Calu3 (cell line): ENCODE results near the gene OOSP4A. TPM values are rescaled to one million over a fixed set of nuclear protein-coding genes. Genes with fewer than 3 reads are reported as not detected.

Experiments used
- BruUV-seq: library from RNA; stranded (reverse); fragments of 400-500 nt; replicated peaks from 2 replicates; lab custom pipeline; 2021; lab: Mats Ljungman, UMichigan
- CTCF ChIA-PET: fragments of 300-600 bp; sonication (Branson Sonifier 250); formaldehyde crosslinking; loops from one replicate; lab custom pipeline; 2022; ENCODE audit warnings: antibody characterized with exemption; lab: Charles Lee
- DNase-seq: peaks from one replicate; pipeline ENCODE4 v3.0.0; 2022
- H3K27ac Mint-ChIP-seq: one replicate; pipeline ENCODE4 v1.8.0; 2022; ENCODE audit warnings: mixed read lengths; ENCODE audit not compliant: unreplicated experiment
- H3K27me3 Mint-ChIP-seq: one replicate; pipeline ENCODE4 v1.8.0; 2022; ENCODE audit warnings: mixed read lengths; ENCODE audit not compliant: unreplicated experiment
- H3K36me3 Mint-ChIP-seq: one replicate; pipeline ENCODE4 v1.8.0; 2022; ENCODE audit warnings: mild to moderate bottlenecking, moderate library complexity, mixed read lengths; ENCODE audit not compliant: insufficient read depth, unreplicated experiment
- H3K4me1 Mint-ChIP-seq: one replicate; pipeline ENCODE4 v1.8.0; 2022; ENCODE audit warnings: mild to moderate bottlenecking, low read depth, mixed read lengths; ENCODE audit not compliant: unreplicated experiment
- H3K4me3 Mint-ChIP-seq: one replicate; pipeline ENCODE4 v1.8.0; 2022; ENCODE audit warnings: mild to moderate bottlenecking, low read depth, moderate library complexity, mixed read lengths; ENCODE audit not compliant: unreplicated experiment
- H3K9me3 Mint-ChIP-seq: one replicate; pipeline ENCODE4 v1.8.0; 2022; ENCODE audit warnings: low read depth, mixed read lengths; ENCODE audit not compliant: unreplicated experiment
- intact Hi-C: fragments of 100-400 bp; cut with micrococcal nuclease; formaldehyde crosslinking; loops from one replicate; pipeline ENCODE4 v1.10.0; 2022; ENCODE audit not compliant: unreplicated experiment
- total RNA-seq: library from RNA; stranded (reverse); gene quantifications from 2 replicates; pipeline ENCODE4 v1.2.3, GENCODE V29; 2022
- TF ChIP-seq, protein P1 (sequence below): fragments of 200-600 bp; IDR thresholded peaks from one replicate; pipeline ENCODE4 v1.8.0; 2022; ENCODE audit warnings: antibody characterized with exemption; ENCODE audit not compliant: unreplicated experiment

Gene OOSP4A
- total RNA-seq, 1 experiment from 2014 or later = not detected

DNA sequence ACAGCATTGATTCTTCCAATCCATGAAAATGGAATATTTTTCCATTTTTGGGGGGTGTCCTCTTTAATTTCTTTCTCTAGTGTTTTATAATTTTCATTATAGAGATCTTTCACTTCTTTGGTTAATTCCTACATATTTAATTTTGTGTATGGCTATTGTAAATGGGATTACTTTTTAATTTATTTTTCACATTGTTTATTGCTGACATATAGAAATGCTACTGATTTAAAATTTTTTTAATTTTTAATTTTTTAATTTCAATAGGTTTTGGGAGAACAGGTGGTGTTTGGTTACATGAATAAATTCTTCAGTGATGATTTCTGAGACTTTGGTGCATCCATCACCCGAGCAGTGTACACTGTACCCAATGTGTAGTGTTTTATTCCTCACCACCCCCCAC is 26.6 kb downstream of the OOSP4A start:
- H3K36me3 Mint-ChIP-seq = no peaks in the 10 kb centered on the region
- CTCF ChIA-PET = no interaction called here

DNA sequence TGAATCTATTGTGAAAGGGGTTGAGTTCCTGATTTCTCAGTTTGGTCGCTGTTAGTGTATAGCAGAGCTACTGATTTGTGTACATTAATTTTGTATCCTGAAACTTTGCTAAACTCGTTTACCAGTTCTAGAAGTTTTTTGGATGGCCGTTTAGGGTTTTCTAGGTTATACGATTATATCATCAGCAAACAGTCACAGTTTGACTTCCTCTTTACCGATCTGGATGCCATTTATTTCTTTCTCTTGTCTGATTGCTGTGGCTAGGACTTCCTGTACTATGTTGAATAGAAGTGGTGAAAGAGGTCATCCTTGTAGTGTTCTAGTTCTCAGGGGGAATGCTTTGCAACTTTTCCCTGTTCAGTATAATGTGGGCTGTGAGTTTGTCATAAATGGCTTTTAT is 28.6 kb downstream of the OOSP4A start:
- DNase-seq = no peak
- no TSS peak for BruUV-seq
- CTCF ChIA-PET = no interaction called here
- H3K27me3 Mint-ChIP-seq = no peaks in the 10 kb centered on the region
- TF ChIP-seq, protein P1, sequence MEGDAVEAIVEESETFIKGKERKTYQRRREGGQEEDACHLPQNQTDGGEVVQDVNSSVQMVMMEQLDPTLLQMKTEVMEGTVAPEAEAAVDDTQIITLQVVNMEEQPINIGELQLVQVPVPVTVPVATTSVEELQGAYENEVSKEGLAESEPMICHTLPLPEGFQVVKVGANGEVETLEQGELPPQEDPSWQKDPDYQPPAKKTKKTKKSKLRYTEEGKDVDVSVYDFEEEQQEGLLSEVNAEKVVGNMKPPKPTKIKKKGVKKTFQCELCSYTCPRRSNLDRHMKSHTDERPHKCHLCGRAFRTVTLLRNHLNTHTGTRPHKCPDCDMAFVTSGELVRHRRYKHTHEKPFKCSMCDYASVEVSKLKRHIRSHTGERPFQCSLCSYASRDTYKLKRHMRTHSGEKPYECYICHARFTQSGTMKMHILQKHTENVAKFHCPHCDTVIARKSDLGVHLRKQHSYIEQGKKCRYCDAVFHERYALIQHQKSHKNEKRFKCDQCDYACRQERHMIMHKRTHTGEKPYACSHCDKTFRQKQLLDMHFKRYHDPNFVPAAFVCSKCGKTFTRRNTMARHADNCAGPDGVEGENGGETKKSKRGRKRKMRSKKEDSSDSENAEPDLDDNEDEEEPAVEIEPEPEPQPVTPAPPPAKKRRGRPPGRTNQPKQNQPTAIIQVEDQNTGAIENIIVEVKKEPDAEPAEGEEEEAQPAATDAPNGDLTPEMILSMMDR = no peak
- peaks cover 12% of the 10 kb centered on the region for H3K9me3 Mint-ChIP-seq
- H3K4me3 Mint-ChIP-seq = no peak overlapping the region
- H3K4me1 Mint-ChIP-seq = no peaks in the 10 kb centered on the region
- H3K36me3 Mint-ChIP-seq = no peaks in the 10 kb centered on the region
- intact Hi-C loops = no loop called here
- no peak overlapping the region for H3K27ac Mint-ChIP-seq

More for the DNA sequence above, 26.6 kb downstream of the OOSP4A start:
- Mint-ChIP-seq H3K27me3 (no peaks in the 10 kb centered on the region), H3K4me3 (no peak overlapping the region), H3K4me1 (no peaks in the 10 kb centered on the region), H3K27ac (no peak overlapping the region), H3K9me3 (peaks cover 12% of the 10 kb centered on the region)
- DNase-seq = no peak
- intact Hi-C loops = no loop called here
- BruUV-seq = no TSS peak
- TF ChIP-seq, protein P1 = no peak

DNA sequence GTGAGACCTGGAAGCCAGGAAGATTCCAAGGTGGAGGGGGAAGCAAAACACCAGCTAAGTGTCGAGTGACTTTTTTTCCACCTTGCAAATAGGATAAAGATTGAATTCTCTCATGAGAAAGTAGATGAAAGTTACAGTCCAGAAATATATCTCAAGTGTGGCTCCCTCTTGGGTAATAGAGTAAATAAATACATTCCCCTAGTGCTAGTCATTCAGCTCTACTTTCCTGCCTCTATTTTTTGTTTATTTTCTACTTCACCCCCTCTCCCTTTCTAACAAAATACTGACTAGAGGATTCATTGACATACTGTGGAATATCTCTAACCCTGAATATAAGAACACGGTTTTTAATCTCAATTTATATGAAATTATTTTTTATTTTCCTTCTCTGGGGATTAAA is 34.0 kb downstream of the OOSP4A start:
- Mint-ChIP-seq H3K4me1 (no peaks in the 10 kb centered on the region), H3K27me3 (no peaks in the 10 kb centered on the region), H3K36me3 (no peaks in the 10 kb centered on the region), H3K4me3 (no peak overlapping the region), H3K27ac (no peak overlapping the region), H3K9me3 (no peaks in the 10 kb centered on the region)
- BruUV-seq = no TSS peak
- DNase-seq = no peak
- CTCF ChIA-PET = no interaction called here
- intact Hi-C loops = loop anchor here (5.0 kb wide), 1 partner anchor 60 kb away; the partner anchor contains the start of gene MS4A3
- TF ChIP-seq, protein P1 = no peak

DNA sequence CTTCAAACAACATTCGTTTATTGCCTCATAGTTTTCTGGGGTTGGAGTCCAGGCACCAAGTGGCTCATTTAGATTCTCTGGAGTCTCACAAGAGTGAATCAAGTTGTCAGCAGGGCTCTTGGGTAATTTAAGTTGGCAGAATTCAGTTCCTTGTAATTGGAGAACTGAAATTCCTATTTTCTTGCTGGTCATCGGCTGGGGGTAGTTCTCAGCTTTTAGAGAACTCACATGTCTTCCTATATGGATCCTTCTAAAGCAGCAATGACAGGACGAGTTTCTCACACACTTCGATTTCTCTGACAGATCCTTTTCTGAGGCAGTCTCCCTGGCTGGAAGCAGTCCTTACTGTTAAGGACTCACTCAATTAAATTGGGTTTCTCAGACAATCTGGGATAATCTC is 35.9 kb downstream of the OOSP4A start:
- intact Hi-C loops = loop anchor here (5.0 kb wide), 1 partner anchor 58 kb away; the partner anchor contains the start of gene MS4A3
- H3K27me3 Mint-ChIP-seq = no peaks in the 10 kb centered on the region
- H3K4me3 Mint-ChIP-seq = no peak overlapping the region
- no peak for DNase-seq
- H3K36me3 Mint-ChIP-seq = no peaks in the 10 kb centered on the region
- no TSS peak for BruUV-seq
- H3K9me3 Mint-ChIP-seq = no peaks in the 10 kb centered on the region
- H3K4me1 Mint-ChIP-seq = no peaks in the 10 kb centered on the region
- TF ChIP-seq, protein P1 = no peak
- CTCF ChIA-PET = no interaction called here
- no peak overlapping the region for H3K27ac Mint-ChIP-seq
